ENCODE data around the gene PMS1. TPM values are rescaled to one million over a fixed set of nuclear protein-coding genes. Genes with fewer than 3 reads are reported as not detected.

Gene PMS1
- total and polyA plus RNA-seq, 12 donors, result 8.0 to 32.7 (median 19.2) TPM

DNA sequence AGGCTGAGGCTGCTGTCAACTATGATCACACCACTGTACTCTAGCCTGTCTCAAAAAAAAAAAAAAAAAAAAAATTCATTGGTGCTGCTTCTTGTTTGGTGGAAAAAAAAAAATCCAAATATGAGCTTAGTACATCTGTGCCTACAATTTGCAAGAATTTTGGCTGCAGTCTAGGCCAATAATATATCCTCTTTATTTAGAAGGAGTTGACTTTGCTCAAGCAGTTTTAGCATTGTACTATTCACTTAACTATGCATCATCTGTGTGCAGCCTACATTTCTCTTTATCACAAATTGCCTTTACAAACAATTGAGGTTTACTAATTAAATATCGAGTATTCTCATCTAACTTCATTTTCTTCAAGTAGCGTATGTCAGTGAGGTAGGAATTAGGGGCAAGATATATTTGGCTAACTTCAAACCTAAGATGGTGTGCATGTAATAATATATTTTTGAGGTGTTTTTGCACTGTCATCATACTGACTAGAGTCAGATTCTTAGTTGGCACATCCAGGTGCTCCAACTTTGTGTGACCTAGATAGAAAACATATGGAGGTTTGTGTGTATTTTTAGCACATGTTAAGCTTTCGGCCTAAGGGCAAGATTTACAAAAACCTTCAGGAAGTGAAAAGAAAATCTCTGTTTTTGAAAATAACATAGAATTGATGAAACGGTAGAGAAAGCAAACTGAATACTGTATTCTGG, 51.8 kb downstream of the PMS1 start:
- no peak overlapping the region for H3K27ac ChIP-seq
- WGBS, 4 donors, result 60 to 80% (median 75%) methylated on average over 4 of the region's 4 CpGs

GRCh38 chr2:189836644-189837043, 52.4 kb downstream of the PMS1 start:
- intact Hi-C loops (cut with DNase I), result no loop called here
- TF ChIP-seq POLR2A (IDR thresholded peaks at IDR 0.05), result no peak
- TF ChIP-seq CTCF (IDR thresholded peaks at IDR 0.05), result no peak
- no peak for DNase-seq
- Histone ChIP-seq H3K9me3 (replicated peaks in 1 of 3) (no peaks in the 10 kb centered on the region), H3K27ac (no peak overlapping the region), H3K4me3 (no peak overlapping the region), H3K36me3 (replicated peaks in 1 of 2) (no peaks in the 10 kb centered on the region), H3K27me3 (no peaks in the 10 kb centered on the region), H3K4me1 (replicated peaks in 1 of 2) (peaks cover 0 to 4% of the 10 kb centered on the region in 2 donors)
- 65 to 77% (median 74%) methylated on average over 4 of the region's 4 CpGs for WGBS, 4 donors

More for the DNA sequence above, 51.8 kb downstream of the PMS1 start:
- Histone ChIP-seq H3K36me3 (replicated peaks in 1 of 2) (no peaks in the 10 kb centered on the region), H3K27me3 (no peaks in the 10 kb centered on the region), H3K9me3 (replicated peaks in 1 of 3) (no peaks in the 10 kb centered on the region), H3K4me3 (no peak overlapping the region), H3K4me1 (replicated peaks in 1 of 2) (peaks cover 0 to 4% of the 10 kb centered on the region in 2 donors)
- TF ChIP-seq CTCF (IDR thresholded peaks at IDR 0.05) (no peak), POLR2A (IDR thresholded peaks at IDR 0.05) (no peak)
- DNase-seq, result no peak
- intact Hi-C loops (cut with DNase I), result no loop called here

- no peak overlapping the region for H3K4me3 ChIP-seq
- DNase-seq, result peak in 1 of 7 donors; percentile 9
- H3K36me3 ChIP-seq (replicated peaks in 1 of 2), result no peaks in the 10 kb centered on the region
- TF ChIP-seq CTCF (IDR thresholded peaks at IDR 0.05) (no peak), POLR2A (IDR thresholded peaks at IDR 0.05) (no peak)
- H3K4me1 ChIP-seq (replicated peaks in 1 of 2), result peaks cover 0 to 4% of the 10 kb centered on the region in 2 donors
- H3K9me3 ChIP-seq (replicated peaks in 1 of 3), result no peaks in the 10 kb centered on the region
- H3K27me3 ChIP-seq, result no peaks in the 10 kb centered on the region
- intact Hi-C loops (cut with DNase I), result no loop called here
- WGBS, 4 donors, result 81 to 86% (median 83%) methylated on average over 2 of the region's 2 CpGs
- H3K27ac ChIP-seq, result no peak overlapping the region
Observed at GRCh38 chr2:189837326-189837725, 53.1 kb downstream of the PMS1 start.

DNA sequence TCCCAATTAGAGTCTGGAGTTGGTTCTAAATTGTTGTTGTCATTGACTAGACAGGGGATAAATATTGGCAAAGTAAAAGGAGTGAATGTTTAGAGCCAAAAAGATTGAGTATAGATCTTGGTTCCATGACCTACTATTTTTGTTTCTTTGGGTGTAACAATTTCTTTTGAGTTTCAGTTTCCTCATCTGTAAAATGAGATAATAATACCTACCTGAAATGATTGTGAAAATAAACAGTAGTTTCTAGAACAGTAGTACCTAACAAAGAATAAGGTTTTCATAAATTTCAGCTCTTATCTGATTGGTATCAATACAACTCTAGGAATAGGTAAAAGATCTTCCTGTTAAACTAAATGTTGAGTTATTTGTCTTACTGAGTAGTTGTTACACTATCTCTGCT, 56.8 kb downstream of the PMS1 start:
- H3K4me1 ChIP-seq (replicated peaks in 1 of 2), result no peaks in the 10 kb centered on the region
- H3K27me3 ChIP-seq, result no peaks in the 10 kb centered on the region
- TF ChIP-seq POLR2A (IDR thresholded peaks at IDR 0.05) (no peak), CTCF (IDR thresholded peaks at IDR 0.05) (no peak)
- no peaks in the 10 kb centered on the region for H3K36me3 ChIP-seq (replicated peaks in 1 of 2)
- no peaks in the 10 kb centered on the region for H3K9me3 ChIP-seq (replicated peaks in 1 of 3)
- no peak overlapping the region for H3K27ac ChIP-seq
- no peak overlapping the region for H3K4me3 ChIP-seq
- intact Hi-C loops (cut with DNase I), result no loop called here
- DNase-seq, result no peak
